Measurements from ENCODE around the gene DISP1.

DNA sequence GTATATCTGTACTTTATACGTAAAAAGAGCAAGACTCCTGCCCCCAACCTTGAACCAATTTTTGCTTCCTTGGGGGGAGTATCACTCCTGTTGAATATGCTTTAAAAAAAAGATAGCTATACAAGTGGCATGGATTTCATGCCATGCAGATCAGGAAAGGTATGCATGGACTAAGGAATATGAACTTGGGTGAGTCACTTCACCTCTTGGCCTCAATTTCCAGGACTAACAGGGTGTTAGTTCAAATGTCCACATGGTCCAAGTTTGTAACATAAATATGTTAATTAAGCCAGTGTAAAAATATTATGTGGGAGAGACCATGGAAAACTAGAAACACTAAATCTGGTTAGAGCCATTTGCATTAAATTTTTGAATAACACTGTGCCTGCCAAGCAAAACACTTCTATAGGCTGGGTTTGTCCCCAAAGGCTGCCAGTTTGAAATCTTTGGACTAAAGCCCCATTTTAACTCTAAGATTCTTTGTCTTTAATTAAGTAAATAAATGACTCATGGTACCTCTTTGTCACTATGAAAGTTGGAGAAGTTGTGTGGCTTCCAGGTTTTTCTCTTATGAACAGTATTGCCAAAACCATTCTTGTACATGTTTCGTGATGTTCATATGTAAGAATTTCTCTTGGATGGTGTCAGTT is 44.7 kb upstream of the DISP1 start:
- no peak for TF ChIP-seq EP300 (IDR thresholded peaks at IDR 0.05)
- TF ChIP-seq CTCF (IDR thresholded peaks at IDR 0.05), result no peak

All from stomach (tissue), 4 donors.